HepG2 (cell line): ENCODE measurements around the gene SRSF1. TPM values are rescaled to one million over a fixed set of nuclear protein-coding genes. Genes with fewer than 3 reads are reported as not detected.

Source experiments
- CEBPZ ChIP-seq: IDR thresholded peaks from 2 replicates; pipeline ENCODE4 v1.6.1; 2012; ENCODE audit warnings: low read length, improper control_type of control experiment
- GATAD2A ChIP-seq: IDR thresholded peaks from 2 replicates; pipeline ENCODE4 v1.6.1; 2016
- HIC2 ChIP-seq: sonication (generic); formaldehyde crosslinking; IDR thresholded peaks from 2 replicates; pipeline ENCODE4 v1.9.0; 2022; ENCODE audit warnings: low read depth, missing genetic modification reagents
- MTERF4 ChIP-seq: sonication (generic); formaldehyde crosslinking; IDR thresholded peaks from 2 replicates; pipeline ENCODE4 v1.8.0; 2023; ENCODE audit warnings: mild to moderate bottlenecking, missing genetic modification reagents
- PBX3 ChIP-seq: sonication (generic); formaldehyde crosslinking; IDR thresholded peaks from 2 replicates; pipeline ENCODE4 v1.8.1; 2023; ENCODE audit warnings: missing genetic modification reagents, inconsistent platforms, borderline replicate concordance
- RORA ChIP-seq: sonication (generic); formaldehyde crosslinking; IDR thresholded peaks from 2 replicates; pipeline ENCODE4 v1.5.0; 2020; ENCODE audit warnings: mild to moderate bottlenecking, missing genetic modification reagents, moderate library complexity
- TGIF2 ChIP-seq: IDR thresholded peaks from 2 replicates; pipeline ENCODE4 v1.6.1; 2016; ENCODE audit warnings: control low read depth, missing compliant biosample characterization
- YEATS2 ChIP-seq: sonication (generic); formaldehyde crosslinking; IDR thresholded peaks from 2 replicates; pipeline ENCODE4 v1.4.0; 2020; ENCODE audit warnings: missing genetic modification reagents, borderline replicate concordance
- ZHX2 ChIP-seq, 2 experiments: sonication (generic) in 1 of 2; formaldehyde crosslinking in 1 of 2; IDR thresholded peaks; 2 replicates each; pipeline versions ENCODE4 v1.6.1 to v1.9.0; 2014 to 2022; ENCODE audit warnings: antibody characterized with exemption in 1 of 2, borderline replicate concordance in 1 of 2, inconsistent platforms in 1 of 2, low read depth in 1 of 2, missing genetic modification reagents in 1 of 2
- ZNF770 ChIP-seq: sonication (generic); formaldehyde crosslinking; IDR thresholded peaks from 2 replicates; pipeline ENCODE4 v1.5.0; 2020; ENCODE audit warnings: mild to moderate bottlenecking, missing genetic modification reagents
- polyA plus RNA-seq, 8 experiments: library from polyadenylated mRNA; depleted of rRNA in 3 of 8; stranded (reverse) in 7 of 8; unstranded in 1 of 8; fragments of >200 nt; fragmentation: Illumina TruSeq in 4 of 8; extraction: Trizol in 4 of 8; gene quantifications; 2 replicates each; pipeline versions ENCODE4 v1.2.1 to v1.2.3, GENCODE V29; 2011 to 2016; ENCODE audit warnings: low read depth in 4 of 8, missing spikeins in 1 of 8, mixed read lengths in 1 of 8; ENCODE audit not compliant: insufficient read depth in 1 of 8
- total RNA-seq, 5 experiments: library from RNA; depleted of rRNA; stranded (reverse); fragments of >200 nt; fragmentation: Illumina TruSeq; extraction: Trizol; gene quantifications; 2 replicates each; pipeline ENCODE4 v1.2.3, GENCODE V29; 2016; ENCODE audit warnings: low read depth in 1 of 5

Gene SRSF1
- total and polyA plus RNA-seq, 2 of the 13 experiments (the other 11 are each of a cell fraction or from before 2014, with no cell fraction given) = 142 to 445 TPM

GRCh38 chr17:57995076-57995956 is 11.7 kb downstream of the SRSF1 start (continued):
- TF ChIP-seq ZHX2 (IDR thresholded peaks at IDR 0.05; ENCODE audit: low read depth) (no peak), ZHX2 (CRISPR knock-in tag; IDR thresholded peaks at IDR 0.05; ENCODE audit: borderline replicate concordance) (no peak), TGIF2 (CRISPR knock-in tag) (no peak), CEBPZ (no peak), ZNF770 (no peak), HIC2 (no peak), RORA (no peak), PBX3 (CRISPR knock-in tag) (no peak), YEATS2 (CRISPR knock-in tag) (peak; percentile 28; the same call in 1 of the 2 replicates), MTERF4 (no peak), GATAD2A (CRISPR knock-in tag) (no peak; the same call in 1 of the 2 replicates)
